ENCODE measurements around the gene RNPEPL1. TPM values are rescaled to one million over a fixed set of nuclear protein-coding genes. Genes with fewer than 3 reads are reported as not detected.
"Not testable (repeated sequence)": the region's sequence is repeated elsewhere in the genome, so short reads cannot be mapped to it uniquely, and the experiment has no call there.

Gene RNPEPL1
- 119 and 126 TPM in 2 replicates for total RNA-seq

- intact Hi-C loops (cut with micrococcal nuclease) = loop anchor here (1.0 to 10.0 kb wide), 7 partner anchors 8 to 1317 kb away; partner anchors contain the start of genes DTYMK, DUSP28, GPC1 and NDUFA10
Observed at GRCh38 chr2:240567872-240568677, at the start of gene RNPEPL1. Gene RNPEPL1, plus strand, starts transcription at chr2:240568484. Its CDS starts 103 bp downstream, at chr2:240568587.

- intact Hi-C loops (cut with micrococcal nuclease) = no loop called here
Observed at GRCh38 chr2:240518981-240519380, 49.3 kb upstream of the RNPEPL1 start.

GRCh38 chr2:240519396-240520129 is 48.7 kb upstream of the RNPEPL1 start:
- intact Hi-C loops (cut with micrococcal nuclease) = no loop called here

GRCh38 chr2:240520130-240520973 is 47.9 kb upstream of the RNPEPL1 start:
- intact Hi-C loops (cut with micrococcal nuclease) = no loop called here

GRCh38 chr2:240520974-240521350 is 47.3 kb upstream of the RNPEPL1 start:
- intact Hi-C loops (cut with micrococcal nuclease) = no loop called here

- intact Hi-C loops (cut with micrococcal nuclease) = not testable (repeated sequence)
Observed at GRCh38 chr2:240521885-240522284, 46.4 kb upstream of the RNPEPL1 start.

- intact Hi-C loops (cut with micrococcal nuclease) = no loop called here
Observed at GRCh38 chr2:240522406-240522805, 45.9 kb upstream of the RNPEPL1 start.

GRCh38 chr2:240523451-240524281 is 44.6 kb upstream of the RNPEPL1 start:
- intact Hi-C loops (cut with micrococcal nuclease) = no loop called here

GRCh38 chr2:240524963-240525718 is 43.1 kb upstream of the RNPEPL1 start:
- intact Hi-C loops (cut with micrococcal nuclease) = no loop called here

- intact Hi-C loops (cut with micrococcal nuclease) = no loop called here
Observed at GRCh38 chr2:240525802-240526201, 42.5 kb upstream of the RNPEPL1 start.

GRCh38 chr2:240526521-240526920 is 41.8 kb upstream of the RNPEPL1 start:
- intact Hi-C loops (cut with micrococcal nuclease) = no loop called here

GRCh38 chr2:240527153-240527750 is 41.0 kb upstream of the RNPEPL1 start:
- intact Hi-C loops (cut with micrococcal nuclease) = no loop called here

GRCh38 chr2:240528406-240529040 is 39.8 kb upstream of the RNPEPL1 start:
- intact Hi-C loops (cut with micrococcal nuclease) = no loop called here

GRCh38 chr2:240529344-240529999 is 38.8 kb upstream of the RNPEPL1 start:
- intact Hi-C loops (cut with micrococcal nuclease) = no loop called here

GRCh38 chr2:240530181-240530580 is 38.1 kb upstream of the RNPEPL1 start:
- intact Hi-C loops (cut with micrococcal nuclease) = no loop called here

GRCh38 chr2:240531038-240531437 is 37.2 kb upstream of the RNPEPL1 start:
- intact Hi-C loops (cut with micrococcal nuclease) = no loop called here

- intact Hi-C loops (cut with micrococcal nuclease) = no loop called here
Observed at GRCh38 chr2:240532031-240532775, 36.1 kb upstream of the RNPEPL1 start.
